Measurements from ENCODE around the gene CNN2. TPM values are rescaled to one million over a fixed set of nuclear protein-coding genes. Genes with fewer than 3 reads are reported as not detected.

Gene CNN2
- total and polyA plus RNA-seq, 4 donors = 53.2 to 185 (median 142) TPM

GRCh38 chr19:1085676-1086442, 59.5 kb downstream of the CNN2 start:
- ATAC-seq (ENCODE audit: low FRiP score) = no peak
- no peak overlapping the region for H3K27ac ChIP-seq (ENCODE audit: low read depth in 1 of 2, low read length in 2 of 2)
- H3K9me3 ChIP-seq (ENCODE audit: control insufficient read depth, low read length) = no peaks in the 10 kb centered on the region
- H3K36me3 ChIP-seq (ENCODE audit: control insufficient read depth in 1 of 2, insufficient read depth in 2 of 2, low read length in 1 of 2) = no peaks in the 10 kb centered on the region
- H3K27me3 ChIP-seq (ENCODE audit: control insufficient read depth in 1 of 2, insufficient read depth in 2 of 2, low read length in 1 of 2) = no peaks in the 10 kb centered on the region
- DNase-seq = no peak
- intact Hi-C loops (cut with DNase I) = no loop called here
- no peaks in the 10 kb centered on the region for H3K4me1 ChIP-seq (ENCODE audit: control insufficient read depth in 1 of 2, insufficient read depth in 2 of 2, low read length in 2 of 2)
- no peak overlapping the region for H3K4me3 ChIP-seq (ENCODE audit: low read length in 2 of 2)
- 75 to 76% methylated on average over 35 to 38 of the region's 38 CpGs for WGBS, 2 donors

- no peaks in the 10 kb centered on the region for H3K9me3 ChIP-seq (ENCODE audit: control insufficient read depth, low read length)
- H3K27me3 ChIP-seq (ENCODE audit: control insufficient read depth in 1 of 2, insufficient read depth in 2 of 2, low read length in 1 of 2) = no peaks in the 10 kb centered on the region
- no peak overlapping the region for H3K27ac ChIP-seq (ENCODE audit: low read depth in 1 of 2, low read length in 2 of 2)
- peaks cover 0 to 4% of the 10 kb centered on the region in 2 donors for H3K36me3 ChIP-seq (ENCODE audit: control insufficient read depth in 1 of 2, insufficient read depth in 2 of 2, low read length in 1 of 2)
- DNase-seq (no peak), ATAC-seq (ENCODE audit: low FRiP score) (no peak)
- 75 to 76% methylated on average over 21 of the region's 21 CpGs for WGBS, 2 donors
- H3K4me3 ChIP-seq (ENCODE audit: low read length in 2 of 2) = no peak overlapping the region
- no peaks in the 10 kb centered on the region for H3K4me1 ChIP-seq (ENCODE audit: control insufficient read depth in 1 of 2, insufficient read depth in 2 of 2, low read length in 2 of 2)
- intact Hi-C loops (cut with DNase I) = no loop called here
These were observed 60.2 kb downstream of the CNN2 start for GRCh38 chr19:1086613-1087012.

GRCh38 chr19:1087813-1088415, 61.5 kb downstream of the CNN2 start:
- peaks cover 2 to 4% of the 10 kb centered on the region in 2 donors for H3K36me3 ChIP-seq (ENCODE audit: control insufficient read depth in 1 of 2, insufficient read depth in 2 of 2, low read length in 1 of 2)
- 77 to 78% methylated on average over 27 of the region's 27 CpGs for WGBS, 2 donors
- H3K27me3 ChIP-seq (ENCODE audit: control insufficient read depth in 1 of 2, insufficient read depth in 2 of 2, low read length in 1 of 2) = no peaks in the 10 kb centered on the region
- H3K9me3 ChIP-seq (ENCODE audit: control insufficient read depth, low read length) = no peaks in the 10 kb centered on the region
- ATAC-seq (ENCODE audit: low FRiP score) (peak; percentile 69), DNase-seq (peak in 1 of 2 donors; percentile 87)
- no peaks in the 10 kb centered on the region for H3K4me1 ChIP-seq (ENCODE audit: control insufficient read depth in 1 of 2, insufficient read depth in 2 of 2, low read length in 2 of 2)
- H3K4me3 ChIP-seq (ENCODE audit: low read length in 2 of 2) = no peak overlapping the region
- no peak overlapping the region for H3K27ac ChIP-seq (ENCODE audit: low read depth in 1 of 2, low read length in 2 of 2)
- intact Hi-C loops (cut with DNase I) = no loop called here

GRCh38 chr19:1088416-1089010, 62.1 kb downstream of the CNN2 start:
- H3K9me3 ChIP-seq (ENCODE audit: control insufficient read depth, low read length) = no peaks in the 10 kb centered on the region
- DNase-seq = peak in 1 of 2 donors; percentile 78
- no peaks in the 10 kb centered on the region for H3K4me1 ChIP-seq (ENCODE audit: control insufficient read depth in 1 of 2, insufficient read depth in 2 of 2, low read length in 2 of 2)
- no peak overlapping the region for H3K4me3 ChIP-seq (ENCODE audit: low read length in 2 of 2)
- H3K27ac ChIP-seq (ENCODE audit: low read depth in 1 of 2, low read length in 2 of 2) = no peak overlapping the region
- peaks cover 2 to 4% of the 10 kb centered on the region in 2 donors for H3K36me3 ChIP-seq (ENCODE audit: control insufficient read depth in 1 of 2, insufficient read depth in 2 of 2, low read length in 1 of 2)
- WGBS, 2 donors = 89 to 90% methylated on average over 26 to 27 of the region's 27 CpGs
- ATAC-seq (ENCODE audit: low FRiP score) = no peak
- no peaks in the 10 kb centered on the region for H3K27me3 ChIP-seq (ENCODE audit: control insufficient read depth in 1 of 2, insufficient read depth in 2 of 2, low read length in 1 of 2)
- intact Hi-C loops (cut with DNase I) = no loop called here

Other genes with a start within 250 kb of the CNN2 start
- gene PTBP1, start 229.2 kb upstream of the CNN2 start, total RNA-seq = 100 to 1,000 TPM; 192 to 218 TPM
- gene PTBP1, start 229.2 kb upstream of the CNN2 start, polyA plus RNA-seq = 10 to 100 TPM; 46.7 to 90.4 TPM
- gene PLPPR3, start 204.7 kb upstream of the CNN2 start, total RNA-seq = not detected
- gene PLPPR3, start 204.7 kb upstream of the CNN2 start, polyA plus RNA-seq = not detected
- under 1 TPM in 1 of 2 donors, not detected in 1; 0.72 TPM for gene AZU1, start 198.8 kb upstream of the CNN2 start, total RNA-seq
- gene AZU1, start 198.8 kb upstream of the CNN2 start, polyA plus RNA-seq = under 1 TPM in 1 of 2 donors, not detected in 1; 0.49 TPM
- not detected for gene PRTN3, start 185.6 kb upstream of the CNN2 start, total RNA-seq
- not detected for gene PRTN3, start 185.6 kb upstream of the CNN2 start, polyA plus RNA-seq
- gene ELANE, start 174.3 kb upstream of the CNN2 start, total RNA-seq = 1 to 10 TPM in 1 of 2 donors, not detected in 1; 2.0 TPM
- not detected for gene ELANE, start 174.3 kb upstream of the CNN2 start, polyA plus RNA-seq
- gene CFD, start 166.9 kb upstream of the CNN2 start, total RNA-seq = 100 to 1,000 TPM; 104 to 354 TPM
- 10 to 100 TPM in 1 of 2 donors, 1 to 10 TPM in 1; 3.3 to 23.9 TPM for gene CFD, start 166.9 kb upstream of the CNN2 start, polyA plus RNA-seq
- gene MED16, start 133.4 kb upstream of the CNN2 start, total RNA-seq = 10 to 100 TPM; 31.5 to 36.5 TPM
- gene MED16, start 133.4 kb upstream of the CNN2 start, polyA plus RNA-seq = 100 to 1,000 TPM in 1 of 2 donors, 10 to 100 TPM in 1; 22.9 to 165 TPM
- gene RNU6-9, start 133.1 kb upstream of the CNN2 start, total RNA-seq = not detected
- not detected for gene RNU6-9, start 133.1 kb upstream of the CNN2 start, polyA plus RNA-seq
- gene R3HDM4, start 113.4 kb upstream of the CNN2 start, total RNA-seq = 10 to 100 TPM; 41.6 to 43.8 TPM
- 10 to 100 TPM; 19.7 to 36.2 TPM for gene R3HDM4, start 113.4 kb upstream of the CNN2 start, polyA plus RNA-seq
- not detected for gene KISS1R, start 109.3 kb upstream of the CNN2 start, total RNA-seq
- not detected for gene KISS1R, start 109.3 kb upstream of the CNN2 start, polyA plus RNA-seq
- gene ARID3A, start 100.6 kb upstream of the CNN2 start, total RNA-seq = 10 to 100 TPM in 1 of 2 donors, 1 to 10 TPM in 1; 9.3 to 13.8 TPM
- gene ARID3A, start 100.6 kb upstream of the CNN2 start, polyA plus RNA-seq = 1 to 10 TPM in 1 of 2 donors, under 1 TPM in 1; 0.97 to 1.3 TPM
- gene WDR18, start 42.3 kb upstream of the CNN2 start, total RNA-seq = 10 to 100 TPM; 15.5 to 16.1 TPM
- gene WDR18, start 42.3 kb upstream of the CNN2 start, polyA plus RNA-seq = 10 to 100 TPM; 20.9 to 68.8 TPM
- 1 to 10 TPM in 1 of 2 donors, under 1 TPM in 1; 0.10 to 1.3 TPM for gene GRIN3B, start 26.2 kb upstream of the CNN2 start, total RNA-seq
- not detected for gene GRIN3B, start 26.2 kb upstream of the CNN2 start, polyA plus RNA-seq
- 100 to 1,000 TPM; 118 to 142 TPM for gene TMEM259, start 5.5 kb upstream of the CNN2 start, total RNA-seq
- 100 to 1,000 TPM in 1 of 2 donors, 10 to 100 TPM in 1; 50.1 to 434 TPM for gene TMEM259, start 5.5 kb upstream of the CNN2 start, polyA plus RNA-seq
- gene RNU6-2, start 5.1 kb upstream of the CNN2 start, total RNA-seq = not detected
- not detected for gene RNU6-2, start 5.1 kb upstream of the CNN2 start, polyA plus RNA-seq
- 10 to 100 TPM in 1 of 2 donors, 1 to 10 TPM in 1; 9.5 to 20.6 TPM for gene ABCA7, start 13.5 kb downstream of the CNN2 start, total RNA-seq
- 1 to 10 TPM; 1.9 to 7.6 TPM for gene ABCA7, start 13.5 kb downstream of the CNN2 start, polyA plus RNA-seq
- 10 to 100 TPM; 15.3 to 38.6 TPM for gene ARHGAP45, start 40.6 kb downstream of the CNN2 start, total RNA-seq
- gene ARHGAP45, start 40.6 kb downstream of the CNN2 start, polyA plus RNA-seq = 10 to 100 TPM in 1 of 2 donors, 1 to 10 TPM in 1; 7.4 to 21.8 TPM
- gene POLR2E, start 68.8 kb downstream of the CNN2 start, total RNA-seq = 10 to 100 TPM; 83.5 to 95.6 TPM
- gene POLR2E, start 68.8 kb downstream of the CNN2 start, polyA plus RNA-seq = 100 to 1,000 TPM in 1 of 2 donors, 10 to 100 TPM in 1; 91.5 to 116 TPM
- gene GPX4, start 77.4 kb downstream of the CNN2 start, total RNA-seq = 100 to 1,000 TPM; 165 to 236 TPM
- 100 to 1,000 TPM; 696 to 786 TPM for gene GPX4, start 77.4 kb downstream of the CNN2 start, polyA plus RNA-seq
- 100 to 1,000 TPM in 1 of 2 donors, 10 to 100 TPM in 1; 97.2 to 165 TPM for gene SBNO2, start 147.7 kb downstream of the CNN2 start, total RNA-seq
- 10 to 100 TPM; 11.0 to 53.3 TPM for gene SBNO2, start 147.7 kb downstream of the CNN2 start, polyA plus RNA-seq
- 10 to 100 TPM; 39.4 to 59.5 TPM for gene STK11, start 179.2 kb downstream of the CNN2 start, total RNA-seq
- 10 to 100 TPM; 30.1 to 58.9 TPM for gene STK11, start 179.2 kb downstream of the CNN2 start, polyA plus RNA-seq
- gene CBARP, start 211.4 kb downstream of the CNN2 start, total RNA-seq = 1 to 10 TPM; 3.0 to 3.7 TPM
- 1 to 10 TPM in 1 of 2 donors, under 1 TPM in 1; 0.88 to 1.1 TPM for gene CBARP, start 211.4 kb downstream of the CNN2 start, polyA plus RNA-seq
- gene ATP5F1D, start 215.1 kb downstream of the CNN2 start, total RNA-seq = 100 to 1,000 TPM in 1 of 2 donors, 10 to 100 TPM in 1; 92.8 to 102 TPM
- gene ATP5F1D, start 215.1 kb downstream of the CNN2 start, polyA plus RNA-seq = 100 to 1,000 TPM; 131 to 164 TPM
- gene MIDN, start 222.0 kb downstream of the CNN2 start, total RNA-seq = 100 to 1,000 TPM; 112 to 121 TPM
- gene MIDN, start 222.0 kb downstream of the CNN2 start, polyA plus RNA-seq = 10 to 100 TPM; 11.8 to 27.4 TPM
- 100 to 1,000 TPM; 391 to 397 TPM for gene CIRBP, start 242.7 kb downstream of the CNN2 start, total RNA-seq
- 1,000 to 10,000 TPM in 1 of 2 donors, 100 to 1,000 TPM in 1; 252 to 1,634 TPM for gene CIRBP, start 242.7 kb downstream of the CNN2 start, polyA plus RNA-seq
- 10 to 100 TPM; 21.9 to 23.3 TPM for gene FAM174C, start 248.9 kb downstream of the CNN2 start, total RNA-seq
- 10 to 100 TPM; 43.8 to 68.8 TPM for gene FAM174C, start 248.9 kb downstream of the CNN2 start, polyA plus RNA-seq